ENCODE data around the gene IL36RN. TPM values are rescaled to one million over a fixed set of nuclear protein-coding genes. Genes with fewer than 3 reads are reported as not detected.

Gene IL36RN
- total RNA-seq, 1 donor from 2014 or later = 0.14 TPM

- no peaks in the 10 kb centered on the region for H3K9me3 Mint-ChIP-seq (ENCODE audit: unreplicated experiment)
- Histone ChIP-seq H2AFZ (ENCODE audit: low read depth, low read length) (no peak overlapping the region), H3K27ac (ENCODE audit: low read depth, low read length) (no peak overlapping the region), H3K79me2 (ENCODE audit: insufficient read depth, low read length) (no peaks in the 10 kb centered on the region), H3K27me3 (ENCODE audit: insufficient read depth, low read length) (peaks cover 17% of the 10 kb centered on the region), H4K20me1 (ENCODE audit: insufficient read depth, low read length) (no peaks in the 10 kb centered on the region), H3K9ac (ENCODE audit: low read length) (no peak overlapping the region), H3K36me3 (ENCODE audit: insufficient read depth, low read length) (no peaks in the 10 kb centered on the region), H3K4me3 (ENCODE audit: insufficient read depth, low read depth, low read length) (no peak overlapping the region), H3K4me2 (ENCODE audit: low read length) (no peak overlapping the region), H3K4me1 (ENCODE audit: insufficient read depth, low read length) (no peaks in the 10 kb centered on the region), H3K9me3 (ENCODE audit: insufficient read depth, low read depth, low read length) (no peaks in the 10 kb centered on the region)
- H3K4me1 Mint-ChIP-seq (ENCODE audit: low read depth, unreplicated experiment) = peaks cover 3% of the 10 kb centered on the region
- no peak overlapping the region for H3K27ac Mint-ChIP-seq (ENCODE audit: unreplicated experiment)
- H3K4me3 Mint-ChIP-seq (ENCODE audit: unreplicated experiment) = no peak overlapping the region
- H3K36me3 Mint-ChIP-seq (ENCODE audit: low read depth, unreplicated experiment) = no peaks in the 10 kb centered on the region
- no peak for TF ChIP-seq EZH2 (IDR thresholded peaks at IDR 0.05; ENCODE audit: insufficient read depth, low read length)
- TF ChIP-seq CTCF (IDR thresholded peaks at IDR 0.05; ENCODE audit: insufficient read depth, low read depth, low read length) = no peak
- no peak for FAIRE-seq
- DNase-seq (ENCODE audit: low read depth) = no peak
- peaks cover 46% of the 10 kb centered on the region for H3K27me3 Mint-ChIP-seq (ENCODE audit: low read depth, unreplicated experiment)
Observed at GRCh38 chr2:113076954-113077669, 18.1 kb downstream of the IL36RN start.

- no peaks in the 10 kb centered on the region for H4K20me1 ChIP-seq (ENCODE audit: insufficient read depth, low read length)
- H3K4me2 ChIP-seq (ENCODE audit: low read length) = no peak overlapping the region
- H3K27me3 ChIP-seq (ENCODE audit: insufficient read depth, low read length) = peaks cover 20% of the 10 kb centered on the region
- no peak for FAIRE-seq
- Mint-ChIP-seq H3K36me3 (ENCODE audit: low read depth, unreplicated experiment) (no peaks in the 10 kb centered on the region), H3K4me3 (ENCODE audit: unreplicated experiment) (no peak overlapping the region), H3K27me3 (ENCODE audit: low read depth, unreplicated experiment) (peaks cover 48% of the 10 kb centered on the region), H3K4me1 (ENCODE audit: low read depth, unreplicated experiment) (peaks cover 2% of the 10 kb centered on the region), H3K27ac (ENCODE audit: unreplicated experiment) (no peak overlapping the region), H3K9me3 (ENCODE audit: unreplicated experiment) (no peaks in the 10 kb centered on the region)
- DNase-seq (ENCODE audit: low read depth) = peak; percentile 32
- H3K36me3 ChIP-seq (ENCODE audit: insufficient read depth, low read length) = no peaks in the 10 kb centered on the region
- H3K9ac ChIP-seq (ENCODE audit: low read length) = no peak overlapping the region
- H3K4me1 ChIP-seq (ENCODE audit: insufficient read depth, low read length) = no peaks in the 10 kb centered on the region
- TF ChIP-seq EZH2 (IDR thresholded peaks at IDR 0.05; ENCODE audit: insufficient read depth, low read length) = no peak
- no peak for TF ChIP-seq CTCF (IDR thresholded peaks at IDR 0.05; ENCODE audit: insufficient read depth, low read depth, low read length)
- H3K79me2 ChIP-seq (ENCODE audit: insufficient read depth, low read length) = no peaks in the 10 kb centered on the region
- H3K4me3 ChIP-seq (ENCODE audit: insufficient read depth, low read depth, low read length) = no peak overlapping the region
- H2AFZ ChIP-seq (ENCODE audit: low read depth, low read length) = no peak overlapping the region
- H3K9me3 ChIP-seq (ENCODE audit: insufficient read depth, low read depth, low read length) = no peaks in the 10 kb centered on the region
- H3K27ac ChIP-seq (ENCODE audit: low read depth, low read length) = no peak overlapping the region
Observed at GRCh38 chr2:113077921-113078320, 18.9 kb downstream of the IL36RN start.

- Mint-ChIP-seq H3K9me3 (ENCODE audit: unreplicated experiment) (no peaks in the 10 kb centered on the region), H3K4me3 (ENCODE audit: unreplicated experiment) (no peak overlapping the region), H3K27ac (ENCODE audit: unreplicated experiment) (no peak overlapping the region), H3K36me3 (ENCODE audit: low read depth, unreplicated experiment) (no peaks in the 10 kb centered on the region), H3K4me1 (ENCODE audit: low read depth, unreplicated experiment) (no peaks in the 10 kb centered on the region), H3K27me3 (ENCODE audit: low read depth, unreplicated experiment) (peaks cover 50% of the 10 kb centered on the region)
- Histone ChIP-seq H4K20me1 (ENCODE audit: insufficient read depth, low read length) (no peaks in the 10 kb centered on the region), H3K79me2 (ENCODE audit: insufficient read depth, low read length) (no peaks in the 10 kb centered on the region), H3K4me2 (ENCODE audit: low read length) (no peak overlapping the region), H3K9me3 (ENCODE audit: insufficient read depth, low read depth, low read length) (no peaks in the 10 kb centered on the region), H3K9ac (ENCODE audit: low read length) (no peak overlapping the region), H3K36me3 (ENCODE audit: insufficient read depth, low read length) (no peaks in the 10 kb centered on the region), H3K4me1 (ENCODE audit: insufficient read depth, low read length) (no peaks in the 10 kb centered on the region), H3K27me3 (ENCODE audit: insufficient read depth, low read length) (peaks cover 25% of the 10 kb centered on the region), H2AFZ (ENCODE audit: low read depth, low read length) (no peak overlapping the region), H3K27ac (ENCODE audit: low read depth, low read length) (no peak overlapping the region), H3K4me3 (ENCODE audit: insufficient read depth, low read depth, low read length) (no peak overlapping the region)
- FAIRE-seq (no peak), DNase-seq (ENCODE audit: low read depth) (peak; percentile 60)
- TF ChIP-seq CTCF (IDR thresholded peaks at IDR 0.05; ENCODE audit: insufficient read depth, low read depth, low read length) = no peak
- TF ChIP-seq EZH2 (IDR thresholded peaks at IDR 0.05; ENCODE audit: insufficient read depth, low read length) = no peak
Observed at GRCh38 chr2:113078350-113078839, 19.4 kb downstream of the IL36RN start.
